ENCODE data around the gene TENM4.

The TENM4 gene

GRCh38 chr11:79084382-79084781 lies 356.4 kb downstream of the TENM4 start:
- Histone ChIP-seq H3K36me3 (ENCODE audit: control insufficient read depth in 5 of 5, insufficient read depth in 5 of 5, low read length in 5 of 5) (no peaks in the 10 kb centered on the region), H3K4me1 (ENCODE audit: control insufficient read depth in 5 of 5, insufficient read depth in 5 of 5, low read length in 5 of 5) (peaks cover 0 to 10% (median 0%) of the 10 kb centered on the region in 5 donors), H3K4me3 (ENCODE audit: low read depth in 1 of 5, low read length in 5 of 5) (no peak overlapping the region), H3K27me3 (ENCODE audit: control insufficient read depth in 5 of 5, insufficient read depth in 4 of 5, low read length in 5 of 5) (no peaks in the 10 kb centered on the region), H3K27ac (ENCODE audit: low read depth, low read length) (no peak overlapping the region), H3K9ac (ENCODE audit: low read length in 5 of 5) (no peak overlapping the region), H3K9me3 (ENCODE audit: control insufficient read depth in 5 of 5, low read length in 5 of 5) (no peaks in the 10 kb centered on the region)

GRCh38 chr11:79083352-79083751 lies 357.5 kb downstream of the TENM4 start:
- H3K27me3 ChIP-seq (ENCODE audit: control insufficient read depth in 5 of 5, insufficient read depth in 4 of 5, low read length in 5 of 5) = no peaks in the 10 kb centered on the region
- no peaks in the 10 kb centered on the region for H3K36me3 ChIP-seq (ENCODE audit: control insufficient read depth in 5 of 5, insufficient read depth in 5 of 5, low read length in 5 of 5)
- H3K4me3 ChIP-seq (ENCODE audit: low read depth in 1 of 5, low read length in 5 of 5) = no peak overlapping the region
- H3K27ac ChIP-seq (ENCODE audit: low read depth, low read length) = no peak overlapping the region
- H3K4me1 ChIP-seq (ENCODE audit: control insufficient read depth in 5 of 5, insufficient read depth in 5 of 5, low read length in 5 of 5) = peaks cover 0 to 10% (median 0%) of the 10 kb centered on the region in 5 donors
- no peaks in the 10 kb centered on the region for H3K9me3 ChIP-seq (ENCODE audit: control insufficient read depth in 5 of 5, low read length in 5 of 5)
- no peak overlapping the region for H3K9ac ChIP-seq (ENCODE audit: low read length in 5 of 5)

GRCh38 chr11:79082907-79083306 lies 357.9 kb downstream of the TENM4 start:
- H3K4me3 ChIP-seq (ENCODE audit: low read depth in 1 of 5, low read length in 5 of 5) = no peak overlapping the region
- no peak overlapping the region for H3K9ac ChIP-seq (ENCODE audit: low read length in 5 of 5)
- no peak overlapping the region for H3K27ac ChIP-seq (ENCODE audit: low read depth, low read length)
- peaks cover 0 to 10% (median 0%) of the 10 kb centered on the region in 5 donors for H3K4me1 ChIP-seq (ENCODE audit: control insufficient read depth in 5 of 5, insufficient read depth in 5 of 5, low read length in 5 of 5)
- H3K9me3 ChIP-seq (ENCODE audit: control insufficient read depth in 5 of 5, low read length in 5 of 5) = no peaks in the 10 kb centered on the region
- H3K36me3 ChIP-seq (ENCODE audit: control insufficient read depth in 5 of 5, insufficient read depth in 5 of 5, low read length in 5 of 5) = no peaks in the 10 kb centered on the region
- H3K27me3 ChIP-seq (ENCODE audit: control insufficient read depth in 5 of 5, insufficient read depth in 4 of 5, low read length in 5 of 5) = no peaks in the 10 kb centered on the region

GRCh38 chr11:79082280-79082679 lies 358.6 kb downstream of the TENM4 start:
- H3K9me3 ChIP-seq (ENCODE audit: control insufficient read depth in 5 of 5, low read length in 5 of 5) = no peaks in the 10 kb centered on the region

GRCh38 chr11:79081471-79082031 lies 359.3 kb downstream of the TENM4 start:
- Histone ChIP-seq H3K27ac (ENCODE audit: low read depth, low read length) (no peak overlapping the region), H3K9ac (ENCODE audit: low read length in 5 of 5) (no peak overlapping the region), H3K36me3 (ENCODE audit: control insufficient read depth in 5 of 5, insufficient read depth in 5 of 5, low read length in 5 of 5) (no peaks in the 10 kb centered on the region), H3K27me3 (ENCODE audit: control insufficient read depth in 5 of 5, insufficient read depth in 4 of 5, low read length in 5 of 5) (no peaks in the 10 kb centered on the region), H3K4me1 (ENCODE audit: control insufficient read depth in 5 of 5, insufficient read depth in 5 of 5, low read length in 5 of 5) (peaks cover 0 to 10% (median 0%) of the 10 kb centered on the region in 5 donors), H3K4me3 (ENCODE audit: low read depth in 1 of 5, low read length in 5 of 5) (no peak overlapping the region), H3K9me3 (ENCODE audit: control insufficient read depth in 5 of 5, low read length in 5 of 5) (no peaks in the 10 kb centered on the region)

More at GRCh38 chr11:79082280-79082679, 358.6 kb downstream of the TENM4 start:
- H3K27me3 ChIP-seq (ENCODE audit: control insufficient read depth in 5 of 5, insufficient read depth in 4 of 5, low read length in 5 of 5) = no peaks in the 10 kb centered on the region
- H3K4me1 ChIP-seq (ENCODE audit: control insufficient read depth in 5 of 5, insufficient read depth in 5 of 5, low read length in 5 of 5) = peaks cover 0 to 10% (median 0%) of the 10 kb centered on the region in 5 donors
- no peak overlapping the region for H3K27ac ChIP-seq (ENCODE audit: low read depth, low read length)
- no peak overlapping the region for H3K9ac ChIP-seq (ENCODE audit: low read length in 5 of 5)
- no peak overlapping the region for H3K4me3 ChIP-seq (ENCODE audit: low read depth in 1 of 5, low read length in 5 of 5)
- no peaks in the 10 kb centered on the region for H3K36me3 ChIP-seq (ENCODE audit: control insufficient read depth in 5 of 5, insufficient read depth in 5 of 5, low read length in 5 of 5)

GRCh38 chr11:79080551-79080950 lies 360.3 kb downstream of the TENM4 start:
- Histone ChIP-seq H3K9ac (ENCODE audit: low read length in 5 of 5) (no peak overlapping the region), H3K9me3 (ENCODE audit: control insufficient read depth in 5 of 5, low read length in 5 of 5) (no peaks in the 10 kb centered on the region), H3K4me3 (ENCODE audit: low read depth in 1 of 5, low read length in 5 of 5) (no peak overlapping the region), H3K36me3 (ENCODE audit: control insufficient read depth in 5 of 5, insufficient read depth in 5 of 5, low read length in 5 of 5) (no peaks in the 10 kb centered on the region), H3K27me3 (ENCODE audit: control insufficient read depth in 5 of 5, insufficient read depth in 4 of 5, low read length in 5 of 5) (no peaks in the 10 kb centered on the region), H3K4me1 (ENCODE audit: control insufficient read depth in 5 of 5, insufficient read depth in 5 of 5, low read length in 5 of 5) (peaks cover 0 to 10% (median 0%) of the 10 kb centered on the region in 5 donors), H3K27ac (ENCODE audit: low read depth, low read length) (no peak overlapping the region)

GRCh38 chr11:79078999-79079398 lies 361.8 kb downstream of the TENM4 start:
- Histone ChIP-seq H3K9me3 (ENCODE audit: control insufficient read depth in 5 of 5, low read length in 5 of 5) (no peaks in the 10 kb centered on the region), H3K9ac (ENCODE audit: low read length in 5 of 5) (no peak overlapping the region), H3K36me3 (ENCODE audit: control insufficient read depth in 5 of 5, insufficient read depth in 5 of 5, low read length in 5 of 5) (no peaks in the 10 kb centered on the region), H3K4me3 (ENCODE audit: low read depth in 1 of 5, low read length in 5 of 5) (no peak overlapping the region), H3K27ac (ENCODE audit: low read depth, low read length) (no peak overlapping the region), H3K4me1 (ENCODE audit: control insufficient read depth in 5 of 5, insufficient read depth in 5 of 5, low read length in 5 of 5) (peaks cover 0 to 10% (median 0%) of the 10 kb centered on the region in 5 donors), H3K27me3 (ENCODE audit: control insufficient read depth in 5 of 5, insufficient read depth in 4 of 5, low read length in 5 of 5) (no peaks in the 10 kb centered on the region)

GRCh38 chr11:79078456-79078855 lies 362.4 kb downstream of the TENM4 start:
- Histone ChIP-seq H3K4me3 (ENCODE audit: low read depth in 1 of 5, low read length in 5 of 5) (no peak overlapping the region), H3K9me3 (ENCODE audit: control insufficient read depth in 5 of 5, low read length in 5 of 5) (no peaks in the 10 kb centered on the region), H3K36me3 (ENCODE audit: control insufficient read depth in 5 of 5, insufficient read depth in 5 of 5, low read length in 5 of 5) (no peaks in the 10 kb centered on the region), H3K4me1 (ENCODE audit: control insufficient read depth in 5 of 5, insufficient read depth in 5 of 5, low read length in 5 of 5) (peaks cover 0 to 10% (median 0%) of the 10 kb centered on the region in 5 donors), H3K9ac (ENCODE audit: low read length in 5 of 5) (no peak overlapping the region), H3K27me3 (ENCODE audit: control insufficient read depth in 5 of 5, insufficient read depth in 4 of 5, low read length in 5 of 5) (no peaks in the 10 kb centered on the region), H3K27ac (ENCODE audit: low read depth, low read length) (no peak overlapping the region)

- peaks cover 0 to 10% (median 0%) of the 10 kb centered on the region in 5 donors for H3K4me1 ChIP-seq (ENCODE audit: control insufficient read depth in 5 of 5, insufficient read depth in 5 of 5, low read length in 5 of 5)
These were observed 363.0 kb downstream of the TENM4 start for GRCh38 chr11:79077702-79078330.

GRCh38 chr11:79076526-79077115 lies 364.2 kb downstream of the TENM4 start:
- no peaks in the 10 kb centered on the region for H3K9me3 ChIP-seq (ENCODE audit: control insufficient read depth in 5 of 5, low read length in 5 of 5)
- no peaks in the 10 kb centered on the region for H3K36me3 ChIP-seq (ENCODE audit: control insufficient read depth in 5 of 5, insufficient read depth in 5 of 5, low read length in 5 of 5)
- H3K4me1 ChIP-seq (ENCODE audit: control insufficient read depth in 5 of 5, insufficient read depth in 5 of 5, low read length in 5 of 5) = peaks cover 0 to 10% (median 0%) of the 10 kb centered on the region in 5 donors
- no peaks in the 10 kb centered on the region for H3K27me3 ChIP-seq (ENCODE audit: control insufficient read depth in 5 of 5, insufficient read depth in 4 of 5, low read length in 5 of 5)
- no peak overlapping the region for H3K9ac ChIP-seq (ENCODE audit: low read length in 5 of 5)
- H3K4me3 ChIP-seq (ENCODE audit: low read depth in 1 of 5, low read length in 5 of 5) = no peak overlapping the region
- H3K27ac ChIP-seq (ENCODE audit: low read depth, low read length) = no peak overlapping the region

More at GRCh38 chr11:79077702-79078330, 363.0 kb downstream of the TENM4 start:
- Histone ChIP-seq H3K27ac (ENCODE audit: low read depth, low read length) (no peak overlapping the region), H3K9ac (ENCODE audit: low read length in 5 of 5) (no peak overlapping the region), H3K36me3 (ENCODE audit: control insufficient read depth in 5 of 5, insufficient read depth in 5 of 5, low read length in 5 of 5) (no peaks in the 10 kb centered on the region), H3K9me3 (ENCODE audit: control insufficient read depth in 5 of 5, low read length in 5 of 5) (no peaks in the 10 kb centered on the region), H3K27me3 (ENCODE audit: control insufficient read depth in 5 of 5, insufficient read depth in 4 of 5, low read length in 5 of 5) (no peaks in the 10 kb centered on the region), H3K4me3 (ENCODE audit: low read depth in 1 of 5, low read length in 5 of 5) (no peak overlapping the region)

Measured in subcutaneous abdominal adipose tissue (tissue), 5 donors.